Neuronal stem cell (in vitro differentiated cells): ENCODE data around the gene MYO16.
A peak's percentile ranks its signal among the peaks of the same experiment; 100 is the strongest.

Source experiments
- DNase-seq: peaks from one replicate; pipeline ENCODE4 v3.0.0-alpha.2; 2013; ENCODE audit warnings: low spot score
- H2AFZ ChIP-seq: one replicate; pipeline ENCODE4 v1.6.1; 2013; ENCODE audit warnings: mild to moderate bottlenecking, low read length, inconsistent platforms
- H2AK5ac ChIP-seq: 2 replicates; pipeline ENCODE4 v1.6.1; 2013; ENCODE audit warnings: low read depth, mild to moderate bottlenecking, inconsistent platforms, low read length, moderate library complexity, mixed read lengths
- H2BK120ac ChIP-seq: 2 replicates; pipeline ENCODE4 v1.6.1; 2013; ENCODE audit warnings: low read depth, mild to moderate bottlenecking, inconsistent platforms, low read length, moderate library complexity, mixed read lengths
- H2BK12ac ChIP-seq: one replicate; pipeline ENCODE4 v1.6.1; 2013; ENCODE audit warnings: low read length, inconsistent platforms
- H2BK15ac ChIP-seq: 2 replicates; pipeline ENCODE4 v1.6.1; 2013; ENCODE audit warnings: mild to moderate bottlenecking, low read length, inconsistent platforms, mixed read lengths
- H2BK5ac ChIP-seq: one replicate; pipeline ENCODE4 v1.6.1; 2013; ENCODE audit warnings: inconsistent platforms, mild to moderate bottlenecking, low read length, moderate library complexity
- H3K14ac ChIP-seq: one replicate; pipeline ENCODE4 v1.6.1; 2013; ENCODE audit warnings: low read length, inconsistent platforms
- H3K18ac ChIP-seq: 2 replicates; pipeline ENCODE4 v1.6.1; 2013; ENCODE audit warnings: low read length, inconsistent platforms
- H3K23ac ChIP-seq: 2 replicates; pipeline ENCODE4 v1.6.1; 2013; ENCODE audit warnings: low read depth, mild to moderate bottlenecking, mixed read lengths, low read length, inconsistent platforms; ENCODE audit not compliant: poor library complexity
- H3K27ac ChIP-seq: replicated peaks from 3 replicates; pipeline ENCODE4 v1.5.1; 2013; ENCODE audit warnings: low read length, inconsistent platforms
- H3K27me3 ChIP-seq, 3 experiments: 2 replicates each; pipeline ENCODE4 v1.6.1; 2013; ENCODE audit warnings: low read length in 3 of 3, mild to moderate bottlenecking in 2 of 3, inconsistent platforms in 1 of 3, low read depth in 1 of 3, mixed read lengths in 1 of 3, moderate library complexity in 1 of 3; ENCODE audit not compliant: control insufficient read depth in 3 of 3, insufficient read depth in 3 of 3
- H3K36me3 ChIP-seq, 2 donors: replicated peaks in 1 of 2; 2 replicates each; pipeline ENCODE4 v1.6.1; 2013; ENCODE audit warnings: low read length in 2 of 2; ENCODE audit not compliant: control insufficient read depth in 2 of 2, insufficient read depth in 2 of 2
- H3K4ac ChIP-seq: 2 replicates; pipeline ENCODE4 v1.6.1; 2013; ENCODE audit warnings: inconsistent platforms, mild to moderate bottlenecking, low read length, moderate library complexity
- H3K4me1 ChIP-seq, 2 donors: 1 replicate in 1 of 2; 2 replicates in 1 of 2; pipeline ENCODE4 v1.6.1; 2013; ENCODE audit warnings: low read length in 2 of 2, low read depth in 1 of 2; ENCODE audit not compliant: control insufficient read depth in 2 of 2, insufficient read depth in 1 of 2
- H3K4me2 ChIP-seq: one replicate; pipeline ENCODE4 v1.6.1; 2013; ENCODE audit warnings: mild to moderate bottlenecking, low read length, inconsistent platforms; ENCODE audit not compliant: insufficient read depth, poor library complexity, severe bottlenecking
- H3K4me3 ChIP-seq, 2 donors: 2 replicates each; pipeline ENCODE4 v1.5.1; 2013; ENCODE audit warnings: low read length in 2 of 2, mild to moderate bottlenecking in 2 of 2, inconsistent platforms in 1 of 2, moderate library complexity in 1 of 2
- H3K79me1 ChIP-seq: one replicate; pipeline ENCODE4 v1.6.1; 2013; ENCODE audit warnings: low read depth, mild to moderate bottlenecking, inconsistent platforms, low read length, moderate library complexity
- H3K9ac ChIP-seq: one replicate; pipeline ENCODE4 v1.6.1; 2013; ENCODE audit warnings: mild to moderate bottlenecking, low read depth, low read length, inconsistent platforms; ENCODE audit not compliant: poor library complexity
- H3K9me3 ChIP-seq, 2 donors: replicated peaks in 1 of 2; 2 replicates each; pipeline versions ENCODE3 to v1.6.1; 2013; ENCODE audit warnings: low read length in 2 of 2, mild to moderate bottlenecking in 2 of 2, inconsistent platforms in 1 of 2, low read depth in 1 of 2, mixed read lengths in 1 of 2, moderate library complexity in 1 of 2; ENCODE audit not compliant: control insufficient read depth in 2 of 2, insufficient read depth in 1 of 2
- H4K8ac ChIP-seq: one replicate; pipeline ENCODE4 v1.6.1; 2013; ENCODE audit warnings: low read depth, mild to moderate bottlenecking, inconsistent platforms, low read length, moderate library complexity
- H4K91ac ChIP-seq: one replicate; pipeline ENCODE4 v1.6.1; 2013; ENCODE audit warnings: low read length, low read depth, mild to moderate bottlenecking, inconsistent platforms; ENCODE audit not compliant: poor library complexity
- WGBS, 2 donors: extraction: QIAGEN DNeasy Blood & Tissue Kit; methylation state at CpG; one replicate each; pipeline ENCODE4 v1.1.7; 2013; ENCODE audit warnings: missing lambda C conversion rate in 2 of 2, mixed read lengths in 1 of 2; ENCODE audit not compliant: insufficient read length in 2 of 2, insufficient replicate concordance in 1 of 2; ENCODE audit errors: extremely low coverage in 2 of 2; 5-methylcytosine and 5-hydroxymethylcytosine counted together

The MYO16 gene

DNA sequence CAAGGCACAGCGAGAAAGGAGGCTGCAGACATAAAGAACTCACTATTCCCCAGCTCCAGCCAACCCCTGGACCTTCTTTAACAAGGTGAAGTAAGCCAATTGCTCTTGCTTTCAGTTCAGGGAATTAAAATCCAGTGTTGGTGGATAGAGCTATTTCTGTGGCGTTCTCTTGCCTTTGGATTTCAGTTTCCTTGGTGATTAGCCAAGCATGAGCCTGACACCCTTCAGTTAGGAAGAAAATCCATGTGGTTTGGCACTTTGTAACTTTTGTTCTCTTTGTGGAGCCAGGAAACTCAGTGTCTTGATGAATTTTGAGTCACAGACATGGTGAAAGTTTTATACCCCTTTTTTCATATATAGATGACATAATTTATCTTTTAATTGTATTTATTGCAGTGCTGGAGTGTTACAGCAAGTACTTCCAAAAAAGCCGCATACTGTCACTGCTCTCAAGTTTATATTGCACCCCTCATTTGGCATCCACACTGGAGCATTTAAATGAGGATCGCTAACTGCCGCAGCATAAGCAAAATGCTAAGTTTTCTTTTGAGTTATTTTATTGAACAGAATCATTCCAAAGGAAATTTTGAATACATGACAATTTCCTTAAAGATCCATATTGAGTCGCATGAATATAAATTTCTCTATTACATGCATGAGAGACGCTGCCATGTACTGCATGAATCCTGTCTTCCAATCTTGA lies 406.8 kb downstream of the MYO16 start:
- peaks cover 12 to 20% of the 10 kb centered on the region in 2 donors for H3K4me1 ChIP-seq
- H3K4ac ChIP-seq: no peak overlapping the region
- no peak overlapping the region for H2BK5ac ChIP-seq
- H3K4me3 ChIP-seq: no peak overlapping the region
- H3K79me1 ChIP-seq: no peaks in the 10 kb centered on the region
- H2BK15ac ChIP-seq: no peak overlapping the region
- no peaks in the 10 kb centered on the region for H3K36me3 ChIP-seq
- H3K14ac ChIP-seq: no peak overlapping the region
- no peak overlapping the region for H2BK120ac ChIP-seq
- no peak for DNase-seq
- peak overlapping the region; percentile 80 for H2AFZ ChIP-seq
- no peak overlapping the region for H4K91ac ChIP-seq
- H3K23ac ChIP-seq: no peak overlapping the region
- no peak overlapping the region for H3K9ac ChIP-seq
- no CpG with 5 or more reads among the region's 7 CpGs for WGBS, 2 donors
- no peak overlapping the region for H2BK12ac ChIP-seq
- no peak overlapping the region for H3K18ac ChIP-seq
- no peak overlapping the region for H3K4me2 ChIP-seq
- no peak overlapping the region for H4K8ac ChIP-seq
- no peak overlapping the region for H3K27ac ChIP-seq
- H2AK5ac ChIP-seq: no peak overlapping the region
- H3K9me3 ChIP-seq: peaks cover 0 to 2% of the 10 kb centered on the region in 2 donors
- peaks cover 0 to 2% (median 0%) of the 10 kb centered on the region in 3 experiments for H3K27me3 ChIP-seq

DNA sequence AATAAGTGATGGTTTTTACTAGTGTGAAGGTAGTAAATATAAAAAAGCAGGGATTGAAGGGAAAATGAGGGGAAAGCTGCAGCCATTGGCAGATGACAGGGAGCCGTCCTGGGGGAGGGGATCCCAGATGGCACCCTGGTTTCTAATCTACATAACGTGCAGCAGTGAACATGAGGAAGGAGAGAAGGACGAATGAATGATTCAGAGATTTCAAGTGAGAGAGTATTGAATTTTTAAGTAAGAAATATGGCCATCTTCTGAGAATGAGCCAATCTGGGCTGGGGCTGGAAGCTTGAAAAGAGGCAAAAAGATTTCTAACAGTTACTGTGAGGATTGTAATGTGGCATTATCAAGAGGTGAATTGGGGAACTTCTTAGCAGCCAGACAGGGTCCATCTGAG lies 414.2 kb downstream of the MYO16 start:
- H3K4me2 ChIP-seq: no peak overlapping the region
- DNase-seq: no peak
- no peak overlapping the region for H2AFZ ChIP-seq
- no peak overlapping the region for H2AK5ac ChIP-seq
- no peak overlapping the region for H3K23ac ChIP-seq
- H2BK15ac ChIP-seq: no peak overlapping the region
- H2BK120ac ChIP-seq: no peak overlapping the region
- H3K27me3 ChIP-seq: no peaks in the 10 kb centered on the region
- no peak overlapping the region for H3K4ac ChIP-seq
- H2BK12ac ChIP-seq: no peak overlapping the region
- no peaks in the 10 kb centered on the region for H3K4me1 ChIP-seq
- H3K18ac ChIP-seq: no peak overlapping the region
- no peak overlapping the region for H4K91ac ChIP-seq
- H3K4me3 ChIP-seq: no peak overlapping the region
- no peak overlapping the region for H2BK5ac ChIP-seq
- H3K36me3 ChIP-seq: no peaks in the 10 kb centered on the region
- 100% methylated on average over 1 of the region's 3 CpGs; no CpG with 5 or more reads in 1 of the 2 donors for WGBS, 2 donors
- H3K27ac ChIP-seq: no peak overlapping the region
- H3K9me3 ChIP-seq: no peaks in the 10 kb centered on the region
- H4K8ac ChIP-seq: no peak overlapping the region
- no peaks in the 10 kb centered on the region for H3K79me1 ChIP-seq
- H3K9ac ChIP-seq: no peak overlapping the region
- no peak overlapping the region for H3K14ac ChIP-seq

DNA sequence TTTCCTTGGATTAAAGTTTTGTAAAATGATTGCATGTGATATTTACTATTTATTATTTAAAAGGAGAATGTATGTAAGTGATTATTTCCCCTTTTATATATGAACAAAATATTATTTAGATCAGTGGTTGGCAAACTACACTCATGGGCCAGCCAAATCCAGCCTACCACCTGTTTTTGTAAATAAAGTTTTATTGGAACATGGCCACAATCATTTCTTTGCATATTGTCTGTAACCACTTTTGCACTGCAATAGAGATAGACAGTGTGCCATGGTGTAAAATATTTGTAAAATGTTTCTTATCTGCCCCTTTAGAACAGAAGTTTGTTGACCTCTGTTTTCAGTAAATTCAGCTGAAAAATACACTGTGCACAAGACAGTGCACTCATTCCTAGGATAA lies 426.4 kb downstream of the MYO16 start:
- Histone ChIP-seq H3K4me1 (peaks cover 0 to 7% of the 10 kb centered on the region in 2 donors), H3K27ac (no peak overlapping the region), H2BK12ac (no peak overlapping the region), H2BK120ac (no peak overlapping the region), H3K4ac (no peak overlapping the region), H3K14ac (no peak overlapping the region), H2BK5ac (no peak overlapping the region), H3K4me2 (no peak overlapping the region), H3K9me3 (peaks cover 0 to 2% of the 10 kb centered on the region in 2 donors), H2AFZ (no peak overlapping the region), H3K27me3 (no peaks in the 10 kb centered on the region), H3K18ac (no peak overlapping the region), H2BK15ac (no peak overlapping the region), H4K8ac (no peak overlapping the region), H3K23ac (no peak overlapping the region), H4K91ac (no peak overlapping the region), H3K36me3 (no peaks in the 10 kb centered on the region), H3K4me3 (no peak overlapping the region), H2AK5ac (no peak overlapping the region), H3K9ac (no peak overlapping the region), H3K79me1 (no peaks in the 10 kb centered on the region)
- no peak for DNase-seq

DNA sequence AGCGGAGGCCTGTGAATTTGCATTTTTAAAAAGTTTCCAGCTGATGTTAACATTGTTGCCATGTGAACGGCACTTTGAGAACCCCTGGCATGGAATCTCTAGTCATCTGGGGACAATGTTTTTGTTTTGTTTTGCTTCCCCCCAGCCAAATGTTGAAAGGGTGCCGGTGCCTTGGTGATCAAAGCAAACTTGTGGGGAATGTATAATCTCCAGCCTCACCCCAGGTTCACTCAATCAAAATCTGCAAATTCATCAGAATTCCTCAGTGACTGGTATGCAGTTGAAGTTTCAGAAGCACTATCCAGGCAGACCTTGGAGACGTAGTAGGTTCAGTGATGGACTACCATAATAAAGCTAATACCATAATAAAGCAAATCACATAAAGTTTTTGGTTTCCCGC lies 428.7 kb downstream of the MYO16 start:
- no peak overlapping the region for H2AK5ac ChIP-seq
- no peak overlapping the region for H2BK12ac ChIP-seq
- H2AFZ ChIP-seq: peak overlapping the region; percentile 7
- no peak overlapping the region for H3K14ac ChIP-seq
- no peak overlapping the region for H3K9ac ChIP-seq
- H3K79me1 ChIP-seq: no peaks in the 10 kb centered on the region
- no peak overlapping the region for H4K8ac ChIP-seq
- H3K4ac ChIP-seq: no peak overlapping the region
- no peak overlapping the region for H3K4me3 ChIP-seq
- peaks cover 0 to 5% of the 10 kb centered on the region in 2 donors for H3K9me3 ChIP-seq
- no peak overlapping the region for H2BK15ac ChIP-seq
- H3K27me3 ChIP-seq: no peaks in the 10 kb centered on the region
- no peak overlapping the region for H3K18ac ChIP-seq
- no peak overlapping the region for H3K4me2 ChIP-seq
- no peak overlapping the region for H2BK5ac ChIP-seq
- no CpG with 5 or more reads among the region's 5 CpGs for WGBS, 2 donors
- H2BK120ac ChIP-seq: no peak overlapping the region
- no peak overlapping the region for H3K23ac ChIP-seq
- peaks cover 0 to 7% of the 10 kb centered on the region in 2 donors for H3K4me1 ChIP-seq
- H3K27ac ChIP-seq: no peak overlapping the region
- no peak for DNase-seq
- no peaks in the 10 kb centered on the region for H3K36me3 ChIP-seq
- H4K91ac ChIP-seq: no peak overlapping the region
